GM23248 (cell line): ENCODE measurements around the gene PID1. TPM values are rescaled to one million over a fixed set of nuclear protein-coding genes. Genes with fewer than 3 reads are reported as not detected.

Experiments used
- DNase-seq: peaks from one replicate; pipeline ENCODE4 v3.0.0-alpha.2; 2015
- H2AFZ ChIP-seq: fragments of 200-600 bp; sonication (generic); 2 replicates; pipeline ENCODE4 v1.6.1; 2016; ENCODE audit warnings: antibody characterized with exemption
- H3F3A ChIP-seq: fragments of 200-600 bp; sonication (generic); 2 replicates; pipeline ENCODE4 v1.6.1; 2016; ENCODE audit warnings: mild to moderate bottlenecking, antibody characterized with exemption, mixed run types; ENCODE audit not compliant: insufficient read depth
- H3K27ac ChIP-seq: fragments of 200-600 bp; sonication (generic); 2 replicates; pipeline ENCODE4 v1.5.1; 2016; ENCODE audit warnings: mild to moderate bottlenecking
- H3K27me3 ChIP-seq: fragments of 200-600 bp; sonication (generic); replicated peaks from 2 replicates; pipeline ENCODE4 v1.6.1; 2016; ENCODE audit warnings: mild to moderate bottlenecking; ENCODE audit not compliant: insufficient read depth
- H3K36me3 ChIP-seq: fragments of 200-600 bp; sonication (generic); 2 replicates; pipeline ENCODE4 v1.6.1; 2016; ENCODE audit warnings: low read depth, mild to moderate bottlenecking
- H3K4me1 ChIP-seq: fragments of 200-600 bp; sonication (generic); 2 replicates; pipeline ENCODE4 v1.6.1; 2016; ENCODE audit warnings: mild to moderate bottlenecking; ENCODE audit not compliant: insufficient read depth
- H3K4me2 ChIP-seq: fragments of 200-600 bp; sonication (generic); one replicate; pipeline ENCODE4 v1.6.1; 2016; ENCODE audit warnings: mild to moderate bottlenecking; ENCODE audit not compliant: unreplicated experiment
- H3K4me3 ChIP-seq: fragments of 200-600 bp; sonication (generic); 2 replicates; pipeline ENCODE4 v1.5.1; 2016; ENCODE audit warnings: mild to moderate bottlenecking
- H3K79me2 ChIP-seq: fragments of 200-600 bp; sonication (generic); 2 replicates; pipeline ENCODE4 v1.6.1; 2016; ENCODE audit warnings: mild to moderate bottlenecking; ENCODE audit not compliant: insufficient read depth
- H3K9ac ChIP-seq: fragments of 200-600 bp; sonication (generic); 2 replicates; pipeline ENCODE4 v1.6.1; 2016; ENCODE audit warnings: mild to moderate bottlenecking
- H3K9me2 ChIP-seq: fragments of 200-600 bp; sonication (generic); 2 replicates; pipeline ENCODE4 v1.6.1; 2016; ENCODE audit warnings: mixed run types, mild to moderate bottlenecking, moderate library complexity; ENCODE audit not compliant: insufficient read depth
- H3K9me3 ChIP-seq: fragments of 200-600 bp; sonication (generic); one replicate; pipeline ENCODE4 v1.6.1; 2017; ENCODE audit warnings: low read depth
- H4K20me1 ChIP-seq: fragments of 200-600 bp; sonication (generic); 2 replicates; pipeline ENCODE4 v1.6.0; 2016; ENCODE audit not compliant: insufficient read depth
- EZH2 ChIP-seq: fragments of 200-600 bp; sonication (generic); IDR thresholded peaks from 2 replicates; pipeline ENCODE4 v1.6.1; 2018; ENCODE audit warnings: antibody characterized with exemption, mild to moderate bottlenecking; ENCODE audit not compliant: insufficient read depth, poor library complexity, severe bottlenecking
- EZH2phosphoT487 ChIP-seq: fragments of 200-600 bp; sonication (generic); IDR thresholded peaks from 2 replicates; pipeline ENCODE4 v1.6.1; 2018; ENCODE audit warnings: antibody characterized with exemption, moderate library complexity, mild to moderate bottlenecking, low read depth; ENCODE audit not compliant: insufficient read depth
- WGBS, 2 experiments: methylation state at CpG; one replicate each; pipeline ENCODE4 v1.1.6; 2015 to 2017; ENCODE audit warnings: low lambda C conversion rate in 2 of 2, low coverage in 1 of 2; ENCODE audit errors: missing lambda C conversion rate in 2 of 2; 5-methylcytosine and 5-hydroxymethylcytosine counted together
- in situ Hi-C: fragments of 300-500 bp; cut with MboI; formaldehyde crosslinking; loops from 2 replicates; pipeline ENCODE4 v1.15.0; 2020
- polyA plus RNA-seq: library from polyadenylated mRNA; unstranded; fragments of >200 nt; fragmentation: Nextera tagmentation; extraction: Ambion mirVana; gene quantifications from 2 replicates; pipeline ENCODE4 v1.2.1, GENCODE V29; 2016
- total RNA-seq: library from RNA; depleted of rRNA; stranded (reverse); fragments of >200 nt; shearing (Covaris generic); gene quantifications from 2 replicates; pipeline ENCODE4 v1.2.3, GENCODE V29; 2014

Gene PID1
- total and polyA plus RNA-seq, 2 experiments from 2014 or later = 5.9 to 8.6 TPM

DNA sequence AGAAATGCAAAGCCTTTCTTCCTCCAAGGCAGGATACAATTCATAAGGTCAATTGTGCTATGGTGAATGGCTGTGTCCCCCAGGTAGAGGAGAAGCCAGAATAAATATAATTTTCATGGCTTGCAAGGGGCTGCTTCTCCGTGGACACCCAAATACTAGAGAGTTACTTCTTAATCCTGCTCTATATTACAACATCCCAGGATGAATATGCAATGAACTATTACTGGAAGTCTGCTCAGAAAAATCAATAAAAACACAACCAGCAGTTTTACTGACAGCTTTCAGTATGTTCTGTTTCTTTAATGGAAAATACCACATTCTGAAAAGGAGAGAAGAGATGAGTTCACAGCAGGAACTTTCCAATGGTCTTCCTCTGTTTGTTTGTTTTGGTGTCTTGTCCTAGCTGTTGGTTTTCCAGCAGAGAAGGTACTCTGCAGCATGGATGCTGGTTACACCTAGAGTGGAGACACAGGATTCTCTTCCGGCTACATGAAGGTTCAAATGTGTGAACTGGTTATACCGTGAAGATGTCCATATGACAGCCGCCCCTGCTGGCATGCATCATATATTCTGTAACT lies 213.0 kb downstream of the PID1 start:
- TF ChIP-seq EZH2phosphoT487 (no peak), EZH2 (no peak)
- no peaks in the 10 kb centered on the region for H4K20me1 ChIP-seq
- in situ Hi-C loops = no loop called here
- H3K4me1 ChIP-seq = no peaks in the 10 kb centered on the region
- H3K4me2 ChIP-seq = no peak overlapping the region
- DNase-seq = no peak
- H3K9me3 ChIP-seq = no peaks in the 10 kb centered on the region
- H3F3A ChIP-seq = no peaks in the 10 kb centered on the region
- no peak overlapping the region for H3K9ac ChIP-seq
- 77 to 81% methylated on average over 4 of the region's 4 CpGs for WGBS, 2 experiments
- no peak overlapping the region for H3K4me3 ChIP-seq
- no peaks in the 10 kb centered on the region for H3K36me3 ChIP-seq
- H2AFZ ChIP-seq = no peak overlapping the region
- no peaks in the 10 kb centered on the region for H3K79me2 ChIP-seq
- H3K9me2 ChIP-seq = peaks cover 4% of the 10 kb centered on the region; the same call in 1 of the 2 replicates
- no peaks in the 10 kb centered on the region for H3K27me3 ChIP-seq
- H3K27ac ChIP-seq = no peak overlapping the region

- Histone ChIP-seq H3K4me2 (no peak overlapping the region), H3K9me2 (no peaks in the 10 kb centered on the region), H3F3A (no peaks in the 10 kb centered on the region), H3K27ac (no peak overlapping the region), H3K9me3 (no peaks in the 10 kb centered on the region), H4K20me1 (no peaks in the 10 kb centered on the region), H3K4me3 (no peak overlapping the region), H3K27me3 (no peaks in the 10 kb centered on the region), H3K4me1 (no peaks in the 10 kb centered on the region), H3K9ac (no peak overlapping the region), H3K79me2 (no peaks in the 10 kb centered on the region), H2AFZ (no peak overlapping the region), H3K36me3 (no peaks in the 10 kb centered on the region)
- DNase-seq = no peak
- WGBS, 2 experiments = 94% methylated on average over 5 of the region's 5 CpGs
- in situ Hi-C loops = no loop called here
- TF ChIP-seq EZH2phosphoT487 = no peak
These were observed 216.8 kb downstream of the PID1 start for GRCh38 chr2:229054311-229054710.

GRCh38 chr2:229051798-229052197 lies 219.3 kb downstream of the PID1 start:
- WGBS, 2 experiments = 64 to 74% methylated on average over 2 of the region's 2 CpGs
- H3K79me2 ChIP-seq = no peaks in the 10 kb centered on the region

DNA sequence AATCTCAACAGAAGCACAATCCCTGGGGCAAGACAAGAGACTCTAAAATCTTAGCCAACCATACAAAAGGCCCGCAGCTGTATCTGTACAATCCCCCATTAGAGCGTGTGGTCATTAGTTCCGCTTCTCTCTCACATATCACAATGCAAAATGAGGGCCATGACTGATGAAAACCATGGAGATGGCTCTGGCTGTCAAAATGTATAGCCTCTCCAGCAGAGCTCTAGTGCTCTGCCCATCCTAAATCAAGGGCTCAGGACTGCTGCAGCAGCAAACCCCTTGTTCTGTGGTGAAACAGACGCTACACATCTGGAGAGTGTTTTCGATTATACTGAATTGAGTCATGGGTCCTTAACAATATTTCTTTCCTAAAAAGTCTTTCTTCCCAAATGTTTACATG lies 221.0 kb downstream of the PID1 start:
- Histone ChIP-seq H3K4me3 (no peak overlapping the region), H3K79me2 (no peaks in the 10 kb centered on the region), H3K27ac (no peak overlapping the region), H3K36me3 (no peaks in the 10 kb centered on the region), H3F3A (no peaks in the 10 kb centered on the region), H3K9me2 (no peaks in the 10 kb centered on the region), H3K9me3 (no peaks in the 10 kb centered on the region), H3K4me2 (no peak overlapping the region), H4K20me1 (no peaks in the 10 kb centered on the region), H2AFZ (no peak overlapping the region), H3K9ac (no peak overlapping the region), H3K27me3 (no peaks in the 10 kb centered on the region), H3K4me1 (no peaks in the 10 kb centered on the region)
- 48 to 49% methylated on average over 5 of the region's 5 CpGs for WGBS, 2 experiments
- in situ Hi-C loops = no loop called here
- no peak for DNase-seq
- no peak for TF ChIP-seq EZH2

More at GRCh38 chr2:229051798-229052197, 219.3 kb downstream of the PID1 start:
- TF ChIP-seq EZH2 = no peak
- TF ChIP-seq EZH2phosphoT487 = no peak
- no peak for DNase-seq
- H3K9ac ChIP-seq = no peak overlapping the region
- H2AFZ ChIP-seq = no peak overlapping the region
- H3F3A ChIP-seq = no peaks in the 10 kb centered on the region
- in situ Hi-C loops = no loop called here
- H3K27ac ChIP-seq = no peak overlapping the region
- H3K4me2 ChIP-seq = no peak overlapping the region
- H3K9me2 ChIP-seq = no peaks in the 10 kb centered on the region
- no peak overlapping the region for H3K4me3 ChIP-seq
- H3K27me3 ChIP-seq = no peaks in the 10 kb centered on the region
- H4K20me1 ChIP-seq = no peaks in the 10 kb centered on the region
- no peaks in the 10 kb centered on the region for H3K4me1 ChIP-seq
- no peaks in the 10 kb centered on the region for H3K9me3 ChIP-seq
- no peaks in the 10 kb centered on the region for H3K36me3 ChIP-seq

DNA sequence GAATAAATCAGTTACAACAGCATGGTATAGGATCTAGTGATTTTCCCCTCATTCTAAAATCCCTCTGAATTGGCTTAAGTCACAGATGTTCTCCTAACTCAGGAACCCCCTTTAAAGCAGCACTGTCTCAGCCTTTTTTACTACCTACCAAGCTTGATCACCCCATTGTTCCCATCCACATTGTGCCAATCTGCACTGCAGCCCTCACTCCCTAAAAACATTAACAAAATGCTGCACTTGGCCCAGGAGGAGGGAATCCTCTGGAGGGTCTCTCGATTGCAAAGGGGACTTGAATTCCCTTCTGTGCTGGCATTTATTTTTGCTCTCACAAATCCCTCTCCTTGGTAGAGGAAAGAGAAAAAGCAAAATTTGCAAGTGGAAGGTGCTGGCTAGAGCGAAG lies 223.0 kb downstream of the PID1 start:
- 84 to 85% methylated on average over 2 of the region's 2 CpGs for WGBS, 2 experiments
- in situ Hi-C loops = no loop called here
- Histone ChIP-seq H3K79me2 (no peaks in the 10 kb centered on the region), H3K9me2 (no peaks in the 10 kb centered on the region), H3K4me1 (no peaks in the 10 kb centered on the region), H4K20me1 (no peaks in the 10 kb centered on the region), H3K9ac (no peak overlapping the region), H3K36me3 (no peaks in the 10 kb centered on the region), H3K9me3 (no peaks in the 10 kb centered on the region), H3K27me3 (no peaks in the 10 kb centered on the region), H3K4me3 (no peak overlapping the region), H3F3A (no peaks in the 10 kb centered on the region), H3K27ac (no peak overlapping the region), H2AFZ (no peak overlapping the region), H3K4me2 (no peak overlapping the region)
- DNase-seq = no peak
- TF ChIP-seq EZH2 = no peak
- no peak for TF ChIP-seq EZH2phosphoT487
